Measurements from ENCODE around the gene SELPLG.

The SELPLG gene

GRCh38 chr12:108653922-108654321 is 20.2 kb upstream of the SELPLG start:
- Histone ChIP-seq H3K36me3 (ENCODE audit: control insufficient read depth, insufficient read depth, low read length) (peaks cover 25% of the 10 kb centered on the region), H3K4me3 (ENCODE audit: low read depth, low read length) (no peak overlapping the region), H3K4me1 (ENCODE audit: control insufficient read depth, insufficient read depth, low read length) (peaks cover 13% of the 10 kb centered on the region), H3K27me3 (ENCODE audit: control insufficient read depth, insufficient read depth, low read length) (no peaks in the 10 kb centered on the region), H3K9me3 (ENCODE audit: control insufficient read depth, insufficient read depth, low read length) (no peaks in the 10 kb centered on the region), H3K9ac (ENCODE audit: low read depth, low read length) (no peak overlapping the region)

- Histone ChIP-seq H3K4me1 (ENCODE audit: control insufficient read depth, insufficient read depth, low read length) (peaks cover 13% of the 10 kb centered on the region), H3K9ac (ENCODE audit: low read depth, low read length) (no peak overlapping the region), H3K9me3 (ENCODE audit: control insufficient read depth, insufficient read depth, low read length) (no peaks in the 10 kb centered on the region), H3K4me3 (ENCODE audit: low read depth, low read length) (no peak overlapping the region), H3K27me3 (ENCODE audit: control insufficient read depth, insufficient read depth, low read length) (no peaks in the 10 kb centered on the region), H3K36me3 (ENCODE audit: control insufficient read depth, insufficient read depth, low read length) (peaks cover 24% of the 10 kb centered on the region)
These were observed 19.4 kb upstream of the SELPLG start for GRCh38 chr12:108653082-108653516.

GRCh38 chr12:108650083-108650482 is 16.4 kb upstream of the SELPLG start:
- Histone ChIP-seq H3K36me3 (ENCODE audit: control insufficient read depth, insufficient read depth, low read length) (peaks cover 18% of the 10 kb centered on the region), H3K4me1 (ENCODE audit: control insufficient read depth, insufficient read depth, low read length) (peaks cover 13% of the 10 kb centered on the region), H3K9ac (ENCODE audit: low read depth, low read length) (no peak overlapping the region), H3K27me3 (ENCODE audit: control insufficient read depth, insufficient read depth, low read length) (no peaks in the 10 kb centered on the region), H3K4me3 (ENCODE audit: low read depth, low read length) (no peak overlapping the region), H3K9me3 (ENCODE audit: control insufficient read depth, insufficient read depth, low read length) (no peaks in the 10 kb centered on the region)

GRCh38 chr12:108649669-108650068 is 16.0 kb upstream of the SELPLG start:
- Histone ChIP-seq H3K36me3 (ENCODE audit: control insufficient read depth, insufficient read depth, low read length) (peaks cover 18% of the 10 kb centered on the region), H3K9me3 (ENCODE audit: control insufficient read depth, insufficient read depth, low read length) (no peaks in the 10 kb centered on the region), H3K27me3 (ENCODE audit: control insufficient read depth, insufficient read depth, low read length) (no peaks in the 10 kb centered on the region), H3K9ac (ENCODE audit: low read depth, low read length) (no peak overlapping the region), H3K4me3 (ENCODE audit: low read depth, low read length) (no peak overlapping the region), H3K4me1 (ENCODE audit: control insufficient read depth, insufficient read depth, low read length) (peaks cover 13% of the 10 kb centered on the region)

GRCh38 chr12:108649126-108649525 is 15.4 kb upstream of the SELPLG start:
- H3K27me3 ChIP-seq (ENCODE audit: control insufficient read depth, insufficient read depth, low read length): no peaks in the 10 kb centered on the region
- H3K9ac ChIP-seq (ENCODE audit: low read depth, low read length): no peak overlapping the region
- H3K9me3 ChIP-seq (ENCODE audit: control insufficient read depth, insufficient read depth, low read length): no peaks in the 10 kb centered on the region
- H3K4me1 ChIP-seq (ENCODE audit: control insufficient read depth, insufficient read depth, low read length): peaks cover 11% of the 10 kb centered on the region
- no peak overlapping the region for H3K4me3 ChIP-seq (ENCODE audit: low read depth, low read length)
- peaks cover 18% of the 10 kb centered on the region for H3K36me3 ChIP-seq (ENCODE audit: control insufficient read depth, insufficient read depth, low read length)

- no peaks in the 10 kb centered on the region for H3K27me3 ChIP-seq (ENCODE audit: control insufficient read depth, insufficient read depth, low read length)
- H3K9me3 ChIP-seq (ENCODE audit: control insufficient read depth, insufficient read depth, low read length): no peaks in the 10 kb centered on the region
- no peak overlapping the region for H3K4me3 ChIP-seq (ENCODE audit: low read depth, low read length)
- H3K9ac ChIP-seq (ENCODE audit: low read depth, low read length): no peak overlapping the region
- peaks cover 5% of the 10 kb centered on the region for H3K4me1 ChIP-seq (ENCODE audit: control insufficient read depth, insufficient read depth, low read length)
- peaks cover 18% of the 10 kb centered on the region for H3K36me3 ChIP-seq (ENCODE audit: control insufficient read depth, insufficient read depth, low read length)
These were observed 14.7 kb upstream of the SELPLG start for GRCh38 chr12:108648371-108648770.

- H3K9me3 ChIP-seq (ENCODE audit: control insufficient read depth, insufficient read depth, low read length): no peaks in the 10 kb centered on the region
These were observed 14.0 kb upstream of the SELPLG start for GRCh38 chr12:108647585-108648287.

GRCh38 chr12:108646600-108647579 is 13.2 kb upstream of the SELPLG start:
- Histone ChIP-seq H3K27me3 (ENCODE audit: control insufficient read depth, insufficient read depth, low read length) (no peaks in the 10 kb centered on the region), H3K4me3 (ENCODE audit: low read depth, low read length) (no peak overlapping the region), H3K4me1 (ENCODE audit: control insufficient read depth, insufficient read depth, low read length) (no peaks in the 10 kb centered on the region), H3K9me3 (ENCODE audit: control insufficient read depth, insufficient read depth, low read length) (no peaks in the 10 kb centered on the region), H3K9ac (ENCODE audit: low read depth, low read length) (no peak overlapping the region), H3K36me3 (ENCODE audit: control insufficient read depth, insufficient read depth, low read length) (peaks cover 18% of the 10 kb centered on the region)

More at GRCh38 chr12:108647585-108648287, 14.0 kb upstream of the SELPLG start:
- Histone ChIP-seq H3K27me3 (ENCODE audit: control insufficient read depth, insufficient read depth, low read length) (no peaks in the 10 kb centered on the region), H3K4me3 (ENCODE audit: low read depth, low read length) (no peak overlapping the region), H3K9ac (ENCODE audit: low read depth, low read length) (no peak overlapping the region), H3K36me3 (ENCODE audit: control insufficient read depth, insufficient read depth, low read length) (peaks cover 18% of the 10 kb centered on the region), H3K4me1 (ENCODE audit: control insufficient read depth, insufficient read depth, low read length) (no peaks in the 10 kb centered on the region)

GRCh38 chr12:108645686-108646599 is 12.2 kb upstream of the SELPLG start:
- no peaks in the 10 kb centered on the region for H3K27me3 ChIP-seq (ENCODE audit: control insufficient read depth, insufficient read depth, low read length)
- H3K9ac ChIP-seq (ENCODE audit: low read depth, low read length): no peak overlapping the region
- no peak overlapping the region for H3K4me3 ChIP-seq (ENCODE audit: low read depth, low read length)
- H3K36me3 ChIP-seq (ENCODE audit: control insufficient read depth, insufficient read depth, low read length): peaks cover 15% of the 10 kb centered on the region
- H3K9me3 ChIP-seq (ENCODE audit: control insufficient read depth, insufficient read depth, low read length): no peaks in the 10 kb centered on the region
- no peaks in the 10 kb centered on the region for H3K4me1 ChIP-seq (ENCODE audit: control insufficient read depth, insufficient read depth, low read length)

GRCh38 chr12:108644811-108645120 is 11.1 kb upstream of the SELPLG start:
- H3K36me3 ChIP-seq (ENCODE audit: control insufficient read depth, insufficient read depth, low read length): peaks cover 15% of the 10 kb centered on the region
- no peaks in the 10 kb centered on the region for H3K9me3 ChIP-seq (ENCODE audit: control insufficient read depth, insufficient read depth, low read length)
- H3K4me1 ChIP-seq (ENCODE audit: control insufficient read depth, insufficient read depth, low read length): no peaks in the 10 kb centered on the region
- no peak overlapping the region for H3K9ac ChIP-seq (ENCODE audit: low read depth, low read length)
- H3K27me3 ChIP-seq (ENCODE audit: control insufficient read depth, insufficient read depth, low read length): no peaks in the 10 kb centered on the region
- no peak overlapping the region for H3K4me3 ChIP-seq (ENCODE audit: low read depth, low read length)

All from iPS-15b (cell line).